Stimulated activated CD4-positive, alpha-beta T cell treated with anti-CD3 and anti-CD28 coated beads, Interleukin-2, amount 100 ng/mL, for 48 hours (primary cell): ENCODE data around the gene NRDC.
"Not testable (repeated sequence)": the region's sequence is repeated elsewhere in the genome, so short reads cannot be mapped to it uniquely, and the experiment has no call there.

ENCODE experiments used
- DNase-seq, 2 donors: peaks; one replicate each; pipeline ENCODE4 v3.0.0-alpha.2; 2020

NRDC gene

DNA sequence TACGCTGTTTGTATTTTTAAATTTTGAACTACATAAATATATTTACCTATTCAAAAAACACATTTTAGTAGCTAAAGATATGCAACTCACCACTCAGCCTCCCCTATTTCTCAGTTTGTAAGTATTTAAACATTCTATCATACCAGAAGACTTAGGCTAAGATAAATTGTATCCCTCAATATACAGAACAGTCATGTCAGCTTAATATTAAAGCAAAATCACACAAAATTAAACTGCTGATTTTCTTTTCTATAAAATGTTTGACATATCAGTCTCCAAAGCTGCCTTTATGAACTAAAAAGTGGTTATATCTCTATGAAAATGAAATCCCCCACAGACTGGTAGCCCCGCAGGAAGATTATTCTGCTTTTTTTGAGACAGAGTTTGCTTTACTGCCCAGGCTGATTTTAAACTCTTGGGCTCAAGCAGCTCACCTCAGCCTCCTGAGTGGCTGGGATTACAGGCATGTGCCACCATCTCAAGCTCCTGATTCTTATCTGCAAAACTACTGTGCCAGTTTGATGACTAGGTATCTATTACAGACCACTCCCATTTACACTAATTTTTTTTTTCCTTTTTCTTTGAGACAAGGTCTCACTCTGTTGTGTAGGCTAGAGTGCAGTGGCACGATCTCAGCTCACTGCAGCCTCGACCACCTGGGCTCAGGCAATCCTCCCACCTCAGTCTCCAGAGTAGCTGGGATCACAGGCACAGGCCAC is 37.6 kb downstream of the NRDC start:
- no peak for DNase-seq

- no peak for DNase-seq
Observed at GRCh38 chr1:51840182-51840581, 38.3 kb downstream of the NRDC start.

DNA sequence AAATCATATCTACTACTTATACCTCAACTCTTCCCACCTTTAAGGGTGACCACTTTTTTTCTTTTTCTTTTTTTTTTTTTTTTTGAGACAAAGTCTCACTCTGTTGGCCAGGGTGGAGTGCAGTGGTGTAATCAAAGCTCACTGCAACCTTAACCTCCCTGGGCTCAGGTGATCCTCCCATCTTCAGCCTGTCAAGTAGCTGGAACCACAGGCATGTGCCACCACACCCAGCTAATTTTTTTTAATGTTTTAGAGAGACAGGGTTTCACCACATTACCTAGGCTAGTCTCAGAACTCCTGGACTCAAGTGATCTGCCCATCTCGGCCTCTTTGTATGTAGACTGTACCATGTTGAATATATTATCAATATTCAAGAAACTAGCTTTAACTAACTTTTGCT is 39.4 kb downstream of the NRDC start:
- no peak for DNase-seq

DNA sequence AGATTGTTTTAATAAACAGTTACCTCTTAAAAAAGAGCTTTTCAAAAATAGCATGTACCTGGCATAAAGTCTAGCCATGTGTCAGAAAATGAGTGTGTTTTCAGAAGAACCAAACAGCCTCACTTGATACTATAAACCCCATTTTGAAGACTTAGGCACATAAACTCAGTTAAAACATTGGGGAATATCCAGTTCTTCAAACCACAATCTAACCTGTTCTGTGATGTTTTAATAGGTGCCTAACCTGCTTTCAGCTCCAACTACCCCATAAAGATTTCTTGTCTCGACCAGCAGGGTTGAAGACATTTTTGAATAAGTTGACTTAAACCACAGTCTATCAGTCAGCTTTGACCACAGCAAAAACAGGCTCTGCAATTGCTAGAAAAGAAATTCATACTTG is 41.3 kb downstream of the NRDC start:
- no peak for DNase-seq

DNA sequence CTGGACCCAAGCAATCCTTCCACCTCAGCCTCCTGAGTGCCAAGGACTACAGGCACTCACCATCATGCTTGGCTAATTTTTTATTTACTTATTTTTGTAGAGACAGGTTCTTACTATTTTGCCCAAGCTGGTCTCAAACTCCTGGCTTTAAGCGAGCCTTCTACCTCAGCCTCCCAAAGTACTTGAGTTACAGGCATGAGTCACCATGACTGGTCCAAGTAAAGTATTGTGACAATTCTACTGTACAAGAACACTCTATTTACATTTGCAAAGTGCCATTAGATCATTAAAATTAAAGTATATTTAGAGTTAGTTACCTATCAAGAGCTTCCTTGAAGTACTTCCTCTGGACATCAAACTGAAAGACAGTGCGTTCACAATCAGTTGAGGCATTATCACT is 44.8 kb downstream of the NRDC start:
- DNase-seq = no peak

DNA sequence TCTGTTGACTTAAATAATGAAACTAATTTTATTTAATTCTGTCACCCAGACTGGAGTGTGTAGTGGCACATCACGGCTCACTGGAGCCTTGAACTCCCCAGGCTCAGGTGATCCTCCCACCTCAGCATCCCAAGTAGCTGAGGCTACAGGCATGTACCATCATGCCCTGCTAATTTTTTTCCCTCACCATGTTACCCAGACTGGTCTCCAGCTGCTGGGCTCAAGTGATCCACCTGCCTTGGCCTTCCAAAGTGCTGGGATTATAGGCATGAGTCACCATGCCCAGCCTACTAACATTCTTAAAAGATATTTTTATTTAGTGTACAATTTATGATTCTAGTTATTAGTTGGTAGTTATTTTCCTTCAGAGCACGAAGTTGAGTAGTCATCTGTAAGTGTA is 49.5 kb downstream of the NRDC start:
- DNase-seq = no peak

GRCh38 chr1:51819810-51820209 is 58.7 kb downstream of the NRDC start:
- DNase-seq = no peak

GRCh38 chr1:51819021-51819420 is 59.5 kb downstream of the NRDC start:
- not testable (repeated sequence) for DNase-seq

DNA sequence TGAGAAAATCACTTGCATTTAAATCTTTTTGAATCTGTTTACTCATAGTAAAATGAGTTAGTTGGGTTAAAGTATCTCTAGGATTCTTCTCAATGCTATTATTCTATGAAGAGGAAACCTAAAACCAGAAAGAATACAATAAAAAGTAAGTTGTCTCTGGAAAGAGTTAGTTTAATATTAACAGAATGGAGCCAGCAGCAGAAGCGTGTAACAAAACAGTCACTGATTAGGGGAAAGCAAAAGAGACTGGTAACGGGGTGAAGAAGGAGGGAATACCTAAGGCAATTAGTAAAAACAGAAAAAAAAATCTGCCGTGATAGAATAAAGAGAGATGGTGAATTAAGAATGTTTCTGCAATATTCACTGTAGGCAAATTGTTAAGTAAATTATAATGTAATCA is 60.0 kb downstream of the NRDC start:
- no peak for DNase-seq

DNA sequence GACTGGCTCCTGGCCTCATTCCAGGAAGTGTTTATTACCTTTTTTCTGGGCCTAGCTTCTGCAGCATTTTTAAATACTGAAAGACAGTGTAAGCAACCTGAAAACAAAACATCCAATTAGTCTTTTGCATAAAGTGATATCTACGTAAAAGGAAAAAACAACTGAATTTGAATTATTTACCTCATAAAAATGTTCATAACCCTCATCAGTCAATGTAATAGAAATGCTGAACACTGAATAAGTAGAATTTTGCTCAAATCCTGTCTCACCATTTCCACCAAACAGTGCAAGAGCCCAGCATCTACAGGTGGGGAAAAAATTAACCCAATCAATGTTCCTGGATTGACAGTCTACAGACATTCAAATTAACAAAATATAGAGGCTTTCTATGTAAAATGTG is 64.0 kb downstream of the NRDC start:
- DNase-seq = no peak

GRCh38 chr1:51799372-51799771 is 79.2 kb downstream of the NRDC start:
- no peak for DNase-seq

- DNase-seq = no peak
Observed at GRCh38 chr1:51794868-51795267, 83.7 kb downstream of the NRDC start.

GRCh38 chr1:51794260-51794659 is 84.3 kb downstream of the NRDC start:
- no peak for DNase-seq

DNA sequence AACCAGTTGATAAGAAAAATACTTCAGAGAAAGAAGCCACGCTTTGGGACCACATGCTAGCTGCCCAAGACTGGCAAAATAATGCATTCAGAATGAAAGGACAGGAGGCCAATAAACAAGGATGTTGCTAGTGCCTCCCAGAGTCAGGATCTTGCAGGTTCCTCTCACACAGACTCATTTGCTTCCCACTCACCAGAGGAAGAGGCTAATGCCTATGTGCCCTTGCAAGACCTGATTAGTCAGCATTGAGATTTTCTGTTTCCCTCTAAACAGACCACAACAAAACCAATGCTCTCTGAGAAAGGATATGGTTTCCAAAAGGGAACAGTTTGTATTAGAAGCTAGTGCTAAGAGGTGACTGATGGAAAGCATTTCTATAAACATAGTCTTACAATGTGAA is 85.7 kb downstream of the NRDC start:
- DNase-seq = no peak

DNA sequence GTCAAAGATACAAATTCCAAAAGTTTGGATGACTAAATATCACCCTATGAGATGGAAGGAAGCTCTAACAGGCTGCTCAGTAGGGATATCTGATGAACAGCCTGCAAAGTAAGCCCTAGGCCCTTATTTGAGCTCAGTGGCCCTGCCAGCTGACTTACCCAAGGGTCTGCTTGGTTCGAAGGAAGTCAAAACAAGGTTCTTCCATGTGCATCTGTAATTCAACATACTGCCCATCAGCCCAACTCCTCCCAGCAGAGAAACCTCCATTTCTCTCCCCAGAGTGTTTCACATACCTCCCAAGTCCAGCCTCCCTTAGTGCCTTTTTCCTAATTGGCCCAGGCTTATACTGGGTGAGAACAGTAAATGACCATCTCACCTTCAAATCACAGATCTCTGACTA is 86.6 kb downstream of the NRDC start:
- DNase-seq = no peak

DNA sequence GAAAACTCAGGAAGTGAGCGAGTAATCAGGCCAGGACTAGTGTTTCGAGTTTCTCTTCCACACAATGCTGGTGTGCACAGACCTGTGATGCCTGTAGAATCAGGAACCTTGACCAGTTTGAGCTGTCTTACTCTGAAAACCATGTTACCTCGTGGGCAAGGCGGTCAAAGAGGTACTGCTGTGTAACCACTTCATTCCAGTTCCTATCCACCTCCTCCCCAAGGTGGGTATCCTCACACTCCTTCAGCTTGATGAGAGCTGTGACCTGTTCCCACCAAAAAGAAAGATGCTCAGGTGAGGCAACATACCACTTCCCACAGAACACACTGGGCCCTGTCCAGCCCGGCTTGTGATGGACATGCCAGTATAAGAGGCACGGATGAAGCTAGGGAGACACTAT is 88.1 kb downstream of the NRDC start:
- DNase-seq = no peak

- no peak for DNase-seq
Observed at GRCh38 chr1:51789342-51789741, 89.2 kb downstream of the NRDC start.

DNA sequence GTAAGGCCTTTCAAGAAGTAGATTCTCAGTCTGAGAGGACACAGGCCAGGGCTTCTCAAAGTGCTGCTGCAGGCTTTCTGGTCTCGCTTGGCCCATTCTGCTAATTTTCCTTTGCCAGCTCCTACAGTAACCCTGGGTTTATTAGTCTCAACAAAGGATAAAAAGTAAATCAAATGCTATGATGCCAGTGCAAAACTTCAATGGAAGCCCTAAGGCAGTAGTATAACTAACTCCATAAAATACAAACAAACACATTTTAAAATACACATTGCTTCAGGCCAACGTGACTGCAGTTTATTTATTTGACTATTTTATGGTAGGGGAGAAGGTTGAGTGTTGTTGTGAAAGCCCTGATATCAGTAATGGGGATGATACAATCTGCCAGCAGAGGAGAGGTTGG is 89.6 kb downstream of the NRDC start:
- DNase-seq = no peak

DNA sequence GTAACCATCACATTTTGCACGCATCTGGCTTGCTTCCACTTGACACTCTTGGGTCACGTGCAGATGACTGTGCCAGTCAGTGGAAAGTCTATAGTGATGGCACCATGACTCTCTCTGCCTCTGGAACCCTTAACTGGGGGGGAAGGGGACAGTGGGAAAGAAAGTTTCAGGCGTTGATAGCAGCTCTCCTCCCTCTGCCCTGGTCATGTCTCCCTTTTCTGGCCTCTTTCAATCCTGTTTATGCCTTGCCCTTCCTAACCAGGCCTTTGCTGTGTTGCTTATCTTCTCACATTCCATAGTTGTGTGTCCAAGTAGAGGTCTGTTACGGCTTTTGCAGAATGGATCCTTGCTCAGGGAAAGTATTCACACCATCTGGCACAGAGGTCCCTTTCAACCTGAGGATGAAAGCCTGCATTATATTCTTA is 93.5 kb downstream of the NRDC start:
- no peak for DNase-seq

DNA sequence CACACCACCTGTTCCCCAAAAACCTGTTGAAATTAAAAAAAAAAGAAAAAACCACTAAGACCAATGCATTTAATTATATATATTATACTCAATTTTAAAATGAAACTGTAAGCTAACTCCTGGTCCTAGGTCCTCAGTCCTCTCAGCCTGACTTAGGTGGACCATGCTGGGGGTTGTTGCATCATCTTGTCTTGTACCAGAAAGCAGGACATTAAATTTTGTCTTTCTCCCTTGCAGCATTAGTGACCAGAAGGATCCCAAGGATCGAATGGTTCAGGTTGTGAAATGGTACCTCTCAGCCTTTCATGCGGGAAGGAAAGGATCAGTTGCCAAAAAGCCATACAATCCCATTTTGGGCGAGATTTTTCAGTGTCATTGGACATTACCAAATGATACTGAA is 97.6 kb downstream of the NRDC start:
- DNase-seq = no peak

DNA sequence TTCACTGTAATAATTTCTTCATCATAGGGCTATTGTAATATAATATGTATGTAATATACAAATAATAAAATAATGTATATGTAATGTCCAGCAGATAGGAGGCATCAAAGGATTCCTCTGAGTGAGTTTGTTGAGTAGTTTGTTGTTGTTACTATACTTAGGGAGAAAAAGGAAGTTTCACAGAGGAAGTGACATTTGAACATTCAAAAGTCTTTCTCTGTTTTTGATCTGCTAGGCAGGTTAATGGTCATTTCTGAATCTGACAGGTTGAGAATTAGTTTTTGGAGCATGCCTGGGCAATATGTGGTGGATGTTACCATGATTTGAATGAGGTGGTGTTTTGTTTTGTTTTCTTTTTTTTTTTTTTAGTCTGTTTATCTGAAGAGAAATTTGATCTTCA is 102.1 kb downstream of the NRDC start:
- DNase-seq = no peak

GRCh38 chr1:51768971-51769588 is 109.4 kb downstream of the NRDC start:
- no peak for DNase-seq

GRCh38 chr1:51761351-51761750 is 117.2 kb downstream of the NRDC start:
- DNase-seq = no peak

- DNase-seq = no peak
Observed at GRCh38 chr1:51760872-51761271, 117.7 kb downstream of the NRDC start.

GRCh38 chr1:51758310-51758709 is 120.2 kb downstream of the NRDC start:
- DNase-seq = no peak
